ENCODE data around the gene ZNF668.

- TF ChIP-seq, protein P1, sequence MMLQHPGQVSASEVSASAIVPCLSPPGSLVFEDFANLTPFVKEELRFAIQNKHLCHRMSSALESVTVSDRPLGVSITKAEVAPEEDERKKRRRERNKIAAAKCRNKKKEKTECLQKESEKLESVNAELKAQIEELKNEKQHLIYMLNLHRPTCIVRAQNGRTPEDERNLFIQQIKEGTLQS (IDR thresholded peaks at IDR 0.05): no peak
- TF ChIP-seq EZH2 (IDR thresholded peaks at IDR 0.05) (no peak), CEBPB (IDR thresholded peaks at IDR 0.05; ENCODE audit: low read depth) (no peak), JUND (IDR thresholded peaks at IDR 0.05) (no peak), POLR2A (IDR thresholded peaks at IDR 0.05; ENCODE audit: borderline replicate concordance, extremely low read depth, insufficient read depth, insufficient read length) (peak; percentile 44), TCF7L2 (IDR thresholded peaks at IDR 0.05; ENCODE audit: borderline replicate concordance, extremely low read depth, insufficient read depth, insufficient read length) (no peak), EGR1 (IDR thresholded peaks at IDR 0.05; ENCODE audit: low read depth) (peak; percentile 98), MAX (IDR thresholded peaks at IDR 0.05) (peak; percentile 75), POLR2AphosphoS5 (IDR thresholded peaks at IDR 0.05; ENCODE audit: low read depth, low read length) (peak; percentile 85), ZFX (IDR thresholded peaks at IDR 0.05) (peak; percentile 75; the same call in 1 of the 2 replicates)
- TF ChIP-seq, protein P2, sequence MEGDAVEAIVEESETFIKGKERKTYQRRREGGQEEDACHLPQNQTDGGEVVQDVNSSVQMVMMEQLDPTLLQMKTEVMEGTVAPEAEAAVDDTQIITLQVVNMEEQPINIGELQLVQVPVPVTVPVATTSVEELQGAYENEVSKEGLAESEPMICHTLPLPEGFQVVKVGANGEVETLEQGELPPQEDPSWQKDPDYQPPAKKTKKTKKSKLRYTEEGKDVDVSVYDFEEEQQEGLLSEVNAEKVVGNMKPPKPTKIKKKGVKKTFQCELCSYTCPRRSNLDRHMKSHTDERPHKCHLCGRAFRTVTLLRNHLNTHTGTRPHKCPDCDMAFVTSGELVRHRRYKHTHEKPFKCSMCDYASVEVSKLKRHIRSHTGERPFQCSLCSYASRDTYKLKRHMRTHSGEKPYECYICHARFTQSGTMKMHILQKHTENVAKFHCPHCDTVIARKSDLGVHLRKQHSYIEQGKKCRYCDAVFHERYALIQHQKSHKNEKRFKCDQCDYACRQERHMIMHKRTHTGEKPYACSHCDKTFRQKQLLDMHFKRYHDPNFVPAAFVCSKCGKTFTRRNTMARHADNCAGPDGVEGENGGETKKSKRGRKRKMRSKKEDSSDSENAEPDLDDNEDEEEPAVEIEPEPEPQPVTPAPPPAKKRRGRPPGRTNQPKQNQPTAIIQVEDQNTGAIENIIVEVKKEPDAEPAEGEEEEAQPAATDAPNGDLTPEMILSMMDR (IDR thresholded peaks at IDR 0.05 in 2 of 3, conservative IDR thresholded peaks at IDR 0.05 in 1 of 3; ENCODE audit: borderline replicate concordance in 1 of 3, insufficient read depth in 1 of 3, low read depth in 2 of 3, low read length in 2 of 3): no peak
- TF ChIP-seq, protein P3, sequence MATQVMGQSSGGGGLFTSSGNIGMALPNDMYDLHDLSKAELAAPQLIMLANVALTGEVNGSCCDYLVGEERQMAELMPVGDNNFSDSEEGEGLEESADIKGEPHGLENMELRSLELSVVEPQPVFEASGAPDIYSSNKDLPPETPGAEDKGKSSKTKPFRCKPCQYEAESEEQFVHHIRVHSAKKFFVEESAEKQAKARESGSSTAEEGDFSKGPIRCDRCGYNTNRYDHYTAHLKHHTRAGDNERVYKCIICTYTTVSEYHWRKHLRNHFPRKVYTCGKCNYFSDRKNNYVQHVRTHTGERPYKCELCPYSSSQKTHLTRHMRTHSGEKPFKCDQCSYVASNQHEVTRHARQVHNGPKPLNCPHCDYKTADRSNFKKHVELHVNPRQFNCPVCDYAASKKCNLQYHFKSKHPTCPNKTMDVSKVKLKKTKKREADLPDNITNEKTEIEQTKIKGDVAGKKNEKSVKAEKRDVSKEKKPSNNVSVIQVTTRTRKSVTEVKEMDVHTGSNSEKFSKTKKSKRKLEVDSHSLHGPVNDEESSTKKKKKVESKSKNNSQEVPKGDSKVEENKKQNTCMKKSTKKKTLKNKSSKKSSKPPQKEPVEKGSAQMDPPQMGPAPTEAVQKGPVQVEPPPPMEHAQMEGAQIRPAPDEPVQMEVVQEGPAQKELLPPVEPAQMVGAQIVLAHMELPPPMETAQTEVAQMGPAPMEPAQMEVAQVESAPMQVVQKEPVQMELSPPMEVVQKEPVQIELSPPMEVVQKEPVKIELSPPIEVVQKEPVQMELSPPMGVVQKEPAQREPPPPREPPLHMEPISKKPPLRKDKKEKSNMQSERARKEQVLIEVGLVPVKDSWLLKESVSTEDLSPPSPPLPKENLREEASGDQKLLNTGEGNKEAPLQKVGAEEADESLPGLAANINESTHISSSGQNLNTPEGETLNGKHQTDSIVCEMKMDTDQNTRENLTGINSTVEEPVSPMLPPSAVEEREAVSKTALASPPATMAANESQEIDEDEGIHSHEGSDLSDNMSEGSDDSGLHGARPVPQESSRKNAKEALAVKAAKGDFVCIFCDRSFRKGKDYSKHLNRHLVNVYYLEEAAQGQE (IDR thresholded peaks at IDR 0.05; ENCODE audit: low read depth): no peak
Observed at GRCh38 chr16:31108035-31108793, 34.2 kb upstream of the ZNF668 start, which contains the start of gene BCKDK.
